ENCODE measurements around the gene KCND2.

- no peak for TF ChIP-seq EZH2phosphoT487 (IDR thresholded peaks at IDR 0.05; ENCODE audit: borderline replicate concordance, low read length)
- TF ChIP-seq, protein P1, sequence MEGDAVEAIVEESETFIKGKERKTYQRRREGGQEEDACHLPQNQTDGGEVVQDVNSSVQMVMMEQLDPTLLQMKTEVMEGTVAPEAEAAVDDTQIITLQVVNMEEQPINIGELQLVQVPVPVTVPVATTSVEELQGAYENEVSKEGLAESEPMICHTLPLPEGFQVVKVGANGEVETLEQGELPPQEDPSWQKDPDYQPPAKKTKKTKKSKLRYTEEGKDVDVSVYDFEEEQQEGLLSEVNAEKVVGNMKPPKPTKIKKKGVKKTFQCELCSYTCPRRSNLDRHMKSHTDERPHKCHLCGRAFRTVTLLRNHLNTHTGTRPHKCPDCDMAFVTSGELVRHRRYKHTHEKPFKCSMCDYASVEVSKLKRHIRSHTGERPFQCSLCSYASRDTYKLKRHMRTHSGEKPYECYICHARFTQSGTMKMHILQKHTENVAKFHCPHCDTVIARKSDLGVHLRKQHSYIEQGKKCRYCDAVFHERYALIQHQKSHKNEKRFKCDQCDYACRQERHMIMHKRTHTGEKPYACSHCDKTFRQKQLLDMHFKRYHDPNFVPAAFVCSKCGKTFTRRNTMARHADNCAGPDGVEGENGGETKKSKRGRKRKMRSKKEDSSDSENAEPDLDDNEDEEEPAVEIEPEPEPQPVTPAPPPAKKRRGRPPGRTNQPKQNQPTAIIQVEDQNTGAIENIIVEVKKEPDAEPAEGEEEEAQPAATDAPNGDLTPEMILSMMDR (IDR thresholded peaks at IDR 0.05; ENCODE audit: low read depth, low read length, poor library complexity, severe bottlenecking) = no peak
Measured at GRCh38 chr7:120464104-120464503, 191.1 kb downstream of the KCND2 start.

Measured in DOHH2 (cell line).